ENCODE measurements around the gene TRIM63. TPM values are rescaled to one million over a fixed set of nuclear protein-coding genes. Genes with fewer than 3 reads are reported as not detected.
A peak's percentile ranks its signal among the peaks of the same experiment; 100 is the strongest.

TRIM63 gene
- total and polyA plus RNA-seq, 2 donors (not counting 1 experiment from before 2014, with no cell fraction given): not detected

DNA sequence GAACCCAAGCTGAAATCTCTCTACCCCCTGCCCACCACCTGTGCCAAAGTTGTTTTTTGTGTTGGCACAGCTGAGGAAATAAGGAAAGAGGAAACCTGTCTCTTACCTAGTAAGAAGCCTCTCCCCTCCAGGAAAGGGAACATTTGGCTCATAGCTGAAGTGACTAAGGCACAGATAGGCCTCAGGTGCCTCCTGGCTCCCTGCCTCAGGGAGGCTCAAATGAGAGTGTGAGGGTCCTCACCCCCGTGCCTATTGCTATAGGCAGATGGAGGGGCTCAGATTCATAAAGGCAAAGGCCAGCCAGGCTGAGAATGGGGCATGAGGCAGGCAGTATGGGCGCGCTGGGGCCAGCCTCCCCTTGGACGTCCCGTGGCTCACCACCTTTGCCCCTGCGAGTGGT lies 29.0 kb downstream of the TRIM63 start:
- no peak for DNase-seq
- no peak overlapping the region for H3K9ac ChIP-seq (ENCODE audit: low read length)
- no peak overlapping the region for H3K4me3 ChIP-seq (ENCODE audit: control extremely low read depth in 1 of 5, extremely low read depth in 1 of 5, insufficient read depth in 1 of 5, low read depth in 2 of 5, low read length in 4 of 5)
- H3K27ac Mint-ChIP-seq: no peak overlapping the region
- H3K4me1 ChIP-seq (ENCODE audit: control insufficient read depth in 2 of 2, insufficient read depth in 2 of 2, low read length in 2 of 2): peaks cover 10 to 13% of the 10 kb centered on the region in 2 donors
- no peak overlapping the region for H3K4me2 ChIP-seq (replicated peaks; ENCODE audit: low read depth, low read length, poor library complexity, severe bottlenecking)
- 85% methylated on average over 6 of the region's 6 CpGs for WGBS (ENCODE audit: insufficient coverage)
- peaks cover 0 to 33% (median 6%) of the 10 kb centered on the region in 4 experiments for H3K27me3 ChIP-seq (replicated peaks in 1 of 4; ENCODE audit: control extremely low read depth in 1 of 4, control insufficient read depth in 3 of 4, insufficient read depth in 4 of 4, low read length in 3 of 4)
- no peak for ATAC-seq (ENCODE audit: low read depth)
- H4K20me1 ChIP-seq (ENCODE audit: control insufficient read depth, insufficient read depth, low read length, poor library complexity, severe bottlenecking): no peaks in the 10 kb centered on the region
- no peaks in the 10 kb centered on the region for H3K9me3 Mint-ChIP-seq (ENCODE audit: insufficient read depth)
- ChIA-PET CTCF (no interaction called here), POLR2A (no interaction called here)
- H3K27me3 Mint-ChIP-seq: peaks cover 16% of the 10 kb centered on the region
- H3K4me1 Mint-ChIP-seq: peaks cover 13% of the 10 kb centered on the region
- no peaks in the 10 kb centered on the region for H3K9me3 ChIP-seq (ENCODE audit: control extremely low read depth in 1 of 3, control insufficient read depth in 2 of 3, insufficient read depth in 1 of 3, low read length in 2 of 3)
- H2AFZ ChIP-seq (ENCODE audit: insufficient read depth, low read depth, low read length, poor library complexity, severe bottlenecking): no peak overlapping the region
- intact Hi-C loops (cut with micrococcal nuclease): loop anchor here (5.0 kb wide), 1 partner anchor 124 kb away; no protein-coding TSS in a partner anchor
- TF ChIP-seq, protein P1, sequence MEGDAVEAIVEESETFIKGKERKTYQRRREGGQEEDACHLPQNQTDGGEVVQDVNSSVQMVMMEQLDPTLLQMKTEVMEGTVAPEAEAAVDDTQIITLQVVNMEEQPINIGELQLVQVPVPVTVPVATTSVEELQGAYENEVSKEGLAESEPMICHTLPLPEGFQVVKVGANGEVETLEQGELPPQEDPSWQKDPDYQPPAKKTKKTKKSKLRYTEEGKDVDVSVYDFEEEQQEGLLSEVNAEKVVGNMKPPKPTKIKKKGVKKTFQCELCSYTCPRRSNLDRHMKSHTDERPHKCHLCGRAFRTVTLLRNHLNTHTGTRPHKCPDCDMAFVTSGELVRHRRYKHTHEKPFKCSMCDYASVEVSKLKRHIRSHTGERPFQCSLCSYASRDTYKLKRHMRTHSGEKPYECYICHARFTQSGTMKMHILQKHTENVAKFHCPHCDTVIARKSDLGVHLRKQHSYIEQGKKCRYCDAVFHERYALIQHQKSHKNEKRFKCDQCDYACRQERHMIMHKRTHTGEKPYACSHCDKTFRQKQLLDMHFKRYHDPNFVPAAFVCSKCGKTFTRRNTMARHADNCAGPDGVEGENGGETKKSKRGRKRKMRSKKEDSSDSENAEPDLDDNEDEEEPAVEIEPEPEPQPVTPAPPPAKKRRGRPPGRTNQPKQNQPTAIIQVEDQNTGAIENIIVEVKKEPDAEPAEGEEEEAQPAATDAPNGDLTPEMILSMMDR (IDR thresholded peaks at IDR 0.05): no peak
- no peak for TF ChIP-seq EZH2 (IDR thresholded peaks at IDR 0.05; ENCODE audit: borderline replicate concordance, insufficient read depth, low read depth, low read length, poor library complexity, severe bottlenecking)
- H3K27ac ChIP-seq (ENCODE audit: low read length in 2 of 2): no peak overlapping the region
- peak overlapping the region; percentile 23 for H3K4me3 Mint-ChIP-seq
- no peaks in the 10 kb centered on the region for H3K79me2 ChIP-seq (ENCODE audit: control insufficient read depth, insufficient read depth, low read length)
- H3K36me3 ChIP-seq (replicated peaks in 1 of 2; ENCODE audit: control extremely low read depth in 1 of 2, control insufficient read depth in 1 of 2, extremely low read depth in 1 of 2, insufficient read depth in 2 of 2, low read length in 1 of 2): no peaks in the 10 kb centered on the region

DNA sequence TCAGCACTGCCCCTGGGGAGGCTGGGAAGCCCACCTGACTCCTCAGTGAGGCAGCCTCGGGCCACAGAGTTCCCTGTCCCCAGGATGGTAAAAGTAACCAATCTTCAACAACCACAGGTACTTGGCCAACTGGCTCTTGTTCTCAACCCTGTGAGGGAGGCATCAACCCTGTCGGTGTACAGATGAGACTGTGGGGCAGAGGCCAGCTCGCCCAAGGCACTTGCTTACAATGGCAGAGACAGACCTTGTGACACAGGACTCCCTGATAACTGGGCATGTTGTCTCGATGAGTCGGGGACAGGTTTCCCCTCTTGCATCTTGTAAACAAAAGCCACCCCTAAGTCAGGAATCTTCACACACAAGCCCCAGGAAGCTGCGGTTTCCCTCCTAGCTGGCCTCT lies 29.5 kb downstream of the TRIM63 start:
- H3K79me2 ChIP-seq (ENCODE audit: control insufficient read depth, insufficient read depth, low read length): no peaks in the 10 kb centered on the region
- H3K4me1 Mint-ChIP-seq: peaks cover 13% of the 10 kb centered on the region
- ATAC-seq (ENCODE audit: low read depth): no peak
- ChIA-PET CTCF (no interaction called here), POLR2A (no interaction called here)
- DNase-seq: no peak
- intact Hi-C loops (cut with micrococcal nuclease): loop anchor here (5.0 kb wide), 1 partner anchor 124 kb away; no protein-coding TSS in a partner anchor
- no peak overlapping the region for H2AFZ ChIP-seq (ENCODE audit: insufficient read depth, low read depth, low read length, poor library complexity, severe bottlenecking)
- no peaks in the 10 kb centered on the region for H3K36me3 ChIP-seq (replicated peaks in 1 of 2; ENCODE audit: control extremely low read depth in 1 of 2, control insufficient read depth in 1 of 2, extremely low read depth in 1 of 2, insufficient read depth in 2 of 2, low read length in 1 of 2)
- no peak overlapping the region for H3K27ac ChIP-seq (ENCODE audit: low read length in 2 of 2)
- no peak overlapping the region for H3K9ac ChIP-seq (ENCODE audit: low read length)
- peaks cover 11% of the 10 kb centered on the region for H3K27me3 Mint-ChIP-seq
- no peaks in the 10 kb centered on the region for H3K9me3 ChIP-seq (ENCODE audit: control extremely low read depth in 1 of 3, control insufficient read depth in 2 of 3, insufficient read depth in 1 of 3, low read length in 2 of 3)
- H4K20me1 ChIP-seq (ENCODE audit: control insufficient read depth, insufficient read depth, low read length, poor library complexity, severe bottlenecking): no peaks in the 10 kb centered on the region
- no peak overlapping the region for H3K4me2 ChIP-seq (replicated peaks; ENCODE audit: low read depth, low read length, poor library complexity, severe bottlenecking)
- no peak overlapping the region for H3K4me3 Mint-ChIP-seq
- 81% methylated on average over 6 of the region's 6 CpGs for WGBS (ENCODE audit: insufficient coverage)
- peaks cover 10 to 13% of the 10 kb centered on the region in 2 donors for H3K4me1 ChIP-seq (ENCODE audit: control insufficient read depth in 2 of 2, insufficient read depth in 2 of 2, low read length in 2 of 2)
- H3K27me3 ChIP-seq (replicated peaks in 1 of 4; ENCODE audit: control extremely low read depth in 1 of 4, control insufficient read depth in 3 of 4, insufficient read depth in 4 of 4, low read length in 3 of 4): peaks cover 0 to 32% (median 6%) of the 10 kb centered on the region in 4 experiments
- no peak overlapping the region for H3K4me3 ChIP-seq (ENCODE audit: control extremely low read depth in 1 of 5, extremely low read depth in 1 of 5, insufficient read depth in 1 of 5, low read depth in 2 of 5, low read length in 4 of 5)
- no peak overlapping the region for H3K27ac Mint-ChIP-seq
- H3K9me3 Mint-ChIP-seq (ENCODE audit: insufficient read depth): no peaks in the 10 kb centered on the region
- TF ChIP-seq, protein P1 (IDR thresholded peaks at IDR 0.05): no peak
- no peak for TF ChIP-seq EZH2 (IDR thresholded peaks at IDR 0.05; ENCODE audit: borderline replicate concordance, insufficient read depth, low read depth, low read length, poor library complexity, severe bottlenecking)

Data from B cell (primary cell).